ENCODE measurements around the gene TTYH3. TPM values are rescaled to one million over a fixed set of nuclear protein-coding genes. Genes with fewer than 3 reads are reported as not detected.

TTYH3 gene
- total and polyA plus RNA-seq, 2 experiments from 2014 or later, result 46.3 to 108 TPM

GRCh38 chr7:2681929-2682799, 50.4 kb downstream of the TTYH3 start:
- Histone ChIP-seq H3K4me2 (no peak overlapping the region), H4K20me1 (ENCODE audit: insufficient read depth, poor library complexity, severe bottlenecking) (no peaks in the 10 kb centered on the region), H3K27me3 (peaks cover 13% of the 10 kb centered on the region), H3K36me3 (replicated peaks; ENCODE audit: insufficient read depth, low read depth) (no peaks in the 10 kb centered on the region), H3K4me1 (ENCODE audit: insufficient read depth) (no peaks in the 10 kb centered on the region), H2AFZ (no peak overlapping the region), H3K27ac (no peak overlapping the region), H3K79me2 (no peaks in the 10 kb centered on the region), H3K4me3 (no peak overlapping the region), H3K9me2 (replicated peaks; ENCODE audit: insufficient read depth) (no peaks in the 10 kb centered on the region), H3K9me3 (ENCODE audit: low read depth) (no peaks in the 10 kb centered on the region)
- 92% methylated on average over 27 of the region's 27 CpGs for WGBS (ENCODE audit: low lambda C conversion rate, missing lambda C conversion rate)
- no peak for DNase-seq (ENCODE audit: low spot score)
- no peak for TF ChIP-seq EZH2phosphoT487 (IDR thresholded peaks at IDR 0.05; ENCODE audit: low read depth, severe bottlenecking, unreplicated experiment)
- no peak for TF ChIP-seq EZH2 (IDR thresholded peaks at IDR 0.05; ENCODE audit: borderline replicate concordance)
- no peak for TF ChIP-seq CTCF (IDR thresholded peaks at IDR 0.05; ENCODE audit: poor library complexity)

- H3K36me3 ChIP-seq (replicated peaks; ENCODE audit: insufficient read depth, low read depth), result no peaks in the 10 kb centered on the region
- TF ChIP-seq EZH2phosphoT487 (IDR thresholded peaks at IDR 0.05; ENCODE audit: low read depth, severe bottlenecking, unreplicated experiment), result no peak
- H4K20me1 ChIP-seq (ENCODE audit: insufficient read depth, poor library complexity, severe bottlenecking), result no peaks in the 10 kb centered on the region
- peaks cover 35% of the 10 kb centered on the region for H3K27me3 ChIP-seq
- H3K4me2 ChIP-seq, result no peak overlapping the region
- no peak overlapping the region for H3K27ac ChIP-seq
- 95% methylated on average over 10 of the region's 11 CpGs for WGBS (ENCODE audit: low lambda C conversion rate, missing lambda C conversion rate)
- peaks cover 5% of the 10 kb centered on the region for H3K4me1 ChIP-seq (ENCODE audit: insufficient read depth)
- DNase-seq (ENCODE audit: low spot score), result no peak
- H3K4me3 ChIP-seq, result no peak overlapping the region
- H3K9me2 ChIP-seq (replicated peaks; ENCODE audit: insufficient read depth), result no peaks in the 10 kb centered on the region
- H3K79me2 ChIP-seq, result no peaks in the 10 kb centered on the region
- no peak overlapping the region for H2AFZ ChIP-seq
- no peaks in the 10 kb centered on the region for H3K9me3 ChIP-seq (ENCODE audit: low read depth)
Observed at GRCh38 chr7:2684501-2684900, 52.7 kb downstream of the TTYH3 start.

GRCh38 chr7:2686101-2686500, 54.3 kb downstream of the TTYH3 start:
- Histone ChIP-seq H3K4me3 (no peak overlapping the region), H3K4me1 (ENCODE audit: insufficient read depth) (peaks cover 5% of the 10 kb centered on the region), H4K20me1 (ENCODE audit: insufficient read depth, poor library complexity, severe bottlenecking) (no peaks in the 10 kb centered on the region), H3K9me2 (replicated peaks; ENCODE audit: insufficient read depth) (no peaks in the 10 kb centered on the region), H2AFZ (no peak overlapping the region), H3K9me3 (ENCODE audit: low read depth) (no peaks in the 10 kb centered on the region), H3K36me3 (replicated peaks; ENCODE audit: insufficient read depth, low read depth) (no peaks in the 10 kb centered on the region), H3K27ac (no peak overlapping the region), H3K27me3 (peaks cover 43% of the 10 kb centered on the region), H3K79me2 (no peaks in the 10 kb centered on the region), H3K4me2 (no peak overlapping the region)
- no peak for TF ChIP-seq CTCF (IDR thresholded peaks at IDR 0.05; ENCODE audit: poor library complexity)
- no peak for TF ChIP-seq EZH2phosphoT487 (IDR thresholded peaks at IDR 0.05; ENCODE audit: low read depth, severe bottlenecking, unreplicated experiment)
- TF ChIP-seq EZH2 (IDR thresholded peaks at IDR 0.05; ENCODE audit: borderline replicate concordance), result no peak
- no peak for DNase-seq (ENCODE audit: low spot score)
- WGBS (ENCODE audit: low lambda C conversion rate, missing lambda C conversion rate), result 93% methylated on average over 14 of the region's 14 CpGs

- H3K79me2 ChIP-seq, result no peaks in the 10 kb centered on the region
- H3K4me1 ChIP-seq (ENCODE audit: insufficient read depth), result peaks cover 5% of the 10 kb centered on the region
- peaks cover 43% of the 10 kb centered on the region for H3K27me3 ChIP-seq
- no peak for TF ChIP-seq EZH2 (IDR thresholded peaks at IDR 0.05; ENCODE audit: borderline replicate concordance)
- peak; percentile 43 for TF ChIP-seq EZH2phosphoT487 (IDR thresholded peaks at IDR 0.05; ENCODE audit: low read depth, severe bottlenecking, unreplicated experiment)
- H3K9me2 ChIP-seq (replicated peaks; ENCODE audit: insufficient read depth), result no peaks in the 10 kb centered on the region
- 70% methylated on average over 17 of the region's 17 CpGs for WGBS (ENCODE audit: low lambda C conversion rate, missing lambda C conversion rate)
- H2AFZ ChIP-seq, result no peak overlapping the region
- no peaks in the 10 kb centered on the region for H4K20me1 ChIP-seq (ENCODE audit: insufficient read depth, poor library complexity, severe bottlenecking)
- no peaks in the 10 kb centered on the region for H3K9me3 ChIP-seq (ENCODE audit: low read depth)
- no peak overlapping the region for H3K27ac ChIP-seq
- H3K36me3 ChIP-seq (replicated peaks; ENCODE audit: insufficient read depth, low read depth), result no peaks in the 10 kb centered on the region
- H3K4me3 ChIP-seq, result no peak overlapping the region
- H3K4me2 ChIP-seq, result peak overlapping the region; percentile 86
- no peak for DNase-seq (ENCODE audit: low spot score)
Observed at GRCh38 chr7:2687338-2687869, 55.6 kb downstream of the TTYH3 start.

Data from hepatocyte (in vitro differentiated cells).